PC-9 (cell line): ENCODE measurements around the gene PGGHG. TPM values are rescaled to one million over a fixed set of nuclear protein-coding genes. Genes with fewer than 3 reads are reported as not detected.

Experiments used
- BruUV-seq: library from RNA; stranded (reverse); fragments of 400-500 nt; replicated peaks from 2 replicates; lab custom pipeline; 2021; lab: Mats Ljungman, UMichigan
- CTCF ChIA-PET: fragments of 300-600 bp; sonication (Branson Sonifier 250); formaldehyde crosslinking; loops from one replicate; lab custom pipeline; 2022; ENCODE audit warnings: antibody characterized with exemption; lab: Charles Lee
- POLR2A ChIA-PET: fragments of 300-600 bp; sonication (Branson Sonifier 250); formaldehyde crosslinking; loops from one replicate; lab custom pipeline; 2022; ENCODE audit warnings: antibody characterized with exemption; ENCODE audit not compliant: unreplicated experiment; lab: Charles Lee
- DNase-seq, 2 experiments: peaks; one replicate each; pipeline versions ENCODE4 v3.0.0 to v3.0.0-alpha.2; 2015 to 2022; ENCODE audit warnings: mixed read lengths in 1 of 2
- H2AFZ ChIP-seq: fragments of 200-600 bp; sonication (generic); 2 replicates; pipeline ENCODE4 v1.8.1; 2017; ENCODE audit warnings: antibody characterized with exemption
- H3F3A ChIP-seq: fragments of 200-600 bp; sonication (generic); 2 replicates; pipeline ENCODE4 v1.8.1; 2017; ENCODE audit warnings: antibody characterized with exemption, mild to moderate bottlenecking, low read depth; ENCODE audit not compliant: insufficient read depth
- H3K27ac ChIP-seq: fragments of 200-600 bp; sonication (generic); 2 replicates; pipeline ENCODE4 v1.6.1; 2016; ENCODE audit warnings: mixed run types
- H3K27me3 ChIP-seq: fragments of 200-600 bp; sonication (generic); 2 replicates; pipeline ENCODE4 v1.6.1; 2016; ENCODE audit warnings: low read depth, mixed run types; ENCODE audit not compliant: insufficient read depth
- H3K36me3 ChIP-seq: fragments of 200-600 bp; sonication (generic); 2 replicates; pipeline ENCODE4 v1.6.1; 2016; ENCODE audit warnings: low read depth, mixed run types
- H3K4me1 ChIP-seq: fragments of 200-600 bp; sonication (generic); replicated peaks from 2 replicates; pipeline ENCODE4 v1.6.1; 2016; ENCODE audit warnings: mixed run types; ENCODE audit not compliant: insufficient read depth
- H3K4me2 ChIP-seq: fragments of 200-600 bp; sonication (generic); 2 replicates; pipeline ENCODE4 v1.6.1; 2017; ENCODE audit warnings: mixed run types
- H3K4me3 ChIP-seq: fragments of 200-600 bp; sonication (generic); 2 replicates; pipeline ENCODE4 v1.6.1; 2016; ENCODE audit warnings: mixed run types
- H3K79me2 ChIP-seq: fragments of 200-600 bp; sonication (generic); 2 replicates; pipeline ENCODE4 v1.6.1; 2017; ENCODE audit warnings: low read depth, mixed run types
- H3K9me2 ChIP-seq: fragments of 200-600 bp; sonication (generic); 2 replicates; pipeline ENCODE4 v1.8.1; 2017; ENCODE audit warnings: mild to moderate bottlenecking; ENCODE audit not compliant: insufficient read depth
- H3K9me3 ChIP-seq: fragments of 200-600 bp; sonication (generic); 2 replicates; pipeline ENCODE4 v1.8.1; 2016; ENCODE audit warnings: low read depth; ENCODE audit not compliant: insufficient read depth
- H4K20me1 ChIP-seq: fragments of 200-600 bp; sonication (generic); 2 replicates; pipeline ENCODE4 v1.8.1; 2017; ENCODE audit not compliant: insufficient read depth
- CTCF ChIP-seq: fragments of 200-600 bp; sonication (generic); conservative IDR thresholded peaks from 2 replicates; pipeline ENCODE4 v1.6.1; 2017; ENCODE audit warnings: mixed run types, antibody characterized with exemption, mild to moderate bottlenecking, moderate library complexity
- EZH2 ChIP-seq: fragments of 200-600 bp; sonication (generic); IDR thresholded peaks from 2 replicates; pipeline ENCODE4 v1.8.0; 2017; ENCODE audit warnings: antibody characterized with exemption, low read depth
- intact Hi-C: fragments of 100-400 bp; cut with micrococcal nuclease; formaldehyde crosslinking; loops from one replicate; pipeline ENCODE4 v1.10.0; 2022; ENCODE audit not compliant: unreplicated experiment
- total RNA-seq: library from RNA; stranded (reverse); gene quantifications from 2 replicates; pipeline ENCODE4 v1.2.3, GENCODE V29; 2021

The PGGHG gene
- total RNA-seq, 1 experiment from 2014 or later: 68.6 TPM

- Histone ChIP-seq H3K27me3 (no peaks in the 10 kb centered on the region), H3K4me2 (no peak overlapping the region), H3K36me3 (no peaks in the 10 kb centered on the region), H3K27ac (no peak overlapping the region), H3K9me3 (no peaks in the 10 kb centered on the region), H4K20me1 (no peaks in the 10 kb centered on the region), H3K4me3 (no peak overlapping the region), H2AFZ (no peak overlapping the region), H3K9me2 (no peaks in the 10 kb centered on the region), H3F3A (peaks cover 6% of the 10 kb centered on the region; the same call in 1 of the 2 replicates), H3K4me1 (peaks cover 10% of the 10 kb centered on the region), H3K79me2 (no peaks in the 10 kb centered on the region)
- CTCF ChIA-PET: no interaction called here
- TF ChIP-seq CTCF (peak; percentile 61), EZH2 (no peak)
- POLR2A ChIA-PET: interaction anchor here (0.5 to 0.6 kb wide), 2 partner anchors 51 to 63 kb away, joined by 6 to 14 read pairs; no protein-coding TSS in a partner anchor
- intact Hi-C loops: loop anchor here (5.0 kb wide), 2 partner anchors 52 to 142 kb away; no protein-coding TSS in a partner anchor
- DNase-seq: peak in 1 of 2 experiments; percentile 54
- BruUV-seq: no TSS peak
These were observed 16.3 kb downstream of the PGGHG start for GRCh38 chr11:304915-305843.

GRCh38 chr11:305844-306211 is 16.9 kb downstream of the PGGHG start:
- Histone ChIP-seq H3K9me2 (no peaks in the 10 kb centered on the region), H4K20me1 (no peaks in the 10 kb centered on the region), H3K4me3 (no peak overlapping the region), H3K27me3 (no peaks in the 10 kb centered on the region), H3K79me2 (no peaks in the 10 kb centered on the region), H3K4me2 (no peak overlapping the region), H3K36me3 (no peaks in the 10 kb centered on the region), H3K27ac (no peak overlapping the region), H3K4me1 (peaks cover 10% of the 10 kb centered on the region), H2AFZ (no peak overlapping the region), H3F3A (peaks cover 6% of the 10 kb centered on the region; the same call in 1 of the 2 replicates), H3K9me3 (no peaks in the 10 kb centered on the region)
- BruUV-seq: no TSS peak
- ChIA-PET CTCF (interaction anchor here (0.7 kb wide), 1 partner anchor 43 kb away, joined by 3 read pairs; no protein-coding TSS in a partner anchor), POLR2A (no interaction called here)
- intact Hi-C loops: loop anchor here (5.0 kb wide), 2 partner anchors 51 to 141 kb away; no protein-coding TSS in a partner anchor
- no peak for DNase-seq
- TF ChIP-seq EZH2: no peak
- TF ChIP-seq CTCF: no peak

- intact Hi-C loops: loop anchor here (5.0 kb wide), 2 partner anchors 50 to 140 kb away; no protein-coding TSS in a partner anchor
- CTCF ChIA-PET: interaction anchor here (0.6 kb wide), 1 partner anchor 57 kb away, joined by 4 read pairs; no protein-coding TSS in a partner anchor
- no peaks in the 10 kb centered on the region for H3K36me3 ChIP-seq
These were observed 17.9 kb downstream of the PGGHG start for GRCh38 chr11:306645-307371.

More at GRCh38 chr11:306645-307371, 17.9 kb downstream of the PGGHG start:
- Histone ChIP-seq H3K79me2 (no peaks in the 10 kb centered on the region), H3K9me2 (no peaks in the 10 kb centered on the region), H3K4me2 (no peak overlapping the region), H4K20me1 (no peaks in the 10 kb centered on the region), H3K9me3 (no peaks in the 10 kb centered on the region), H3K4me1 (peaks cover 10% of the 10 kb centered on the region), H3K27me3 (no peaks in the 10 kb centered on the region), H3K27ac (no peak overlapping the region), H3F3A (peaks cover 6% of the 10 kb centered on the region; the same call in 1 of the 2 replicates), H3K4me3 (no peak overlapping the region), H2AFZ (no peak overlapping the region)
- POLR2A ChIA-PET: no interaction called here
- no TSS peak for BruUV-seq
- no peak for TF ChIP-seq CTCF
- no peak for TF ChIP-seq EZH2
- DNase-seq: no peak
